Measurements from ENCODE around the gene THADA.

DNA sequence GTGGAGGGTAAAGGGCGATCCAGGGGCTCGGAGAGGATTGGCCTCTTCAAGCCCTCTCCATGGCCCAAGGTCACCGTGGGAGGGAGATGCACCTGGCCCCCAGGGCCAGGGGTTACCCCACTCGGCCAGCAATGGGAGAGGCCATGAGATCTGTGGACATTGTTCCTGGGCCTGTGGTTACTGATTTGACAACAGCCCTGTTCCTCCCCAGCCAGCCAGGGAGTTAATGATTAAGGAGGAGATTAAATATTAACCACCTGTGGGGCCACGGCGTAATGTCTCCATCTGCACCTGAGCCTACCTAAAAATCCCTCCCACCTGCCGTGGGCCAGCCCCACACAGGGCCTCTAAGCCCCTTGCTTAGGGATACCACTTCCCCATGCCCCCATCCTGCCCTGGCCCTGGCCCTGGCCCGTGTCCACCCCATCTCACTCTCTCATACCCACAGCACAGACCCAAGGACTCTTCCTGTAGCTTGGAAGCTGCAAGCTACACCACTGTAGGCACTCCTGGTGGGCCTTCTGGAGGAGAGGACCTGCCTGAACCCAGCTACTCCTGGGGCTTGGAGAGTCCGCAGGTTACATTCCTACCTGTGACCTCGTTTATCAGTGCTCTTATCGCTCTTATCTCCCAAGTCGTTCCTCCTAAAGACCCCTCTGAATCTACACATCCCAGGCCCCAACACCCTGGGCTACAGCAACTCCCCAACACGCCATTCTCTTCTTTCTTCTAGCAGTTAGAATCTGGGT lies 401.5 kb downstream of the THADA start:
- TF ChIP-seq CTCF (IDR thresholded peaks at IDR 0.05) (no peak), USF2 (CRISPR knock-in tag; IDR thresholded peaks at IDR 0.05) (no peak), ESRRA (CRISPR knock-in tag; IDR thresholded peaks at IDR 0.05; ENCODE audit: borderline replicate concordance) (no peak), ZNF423 (CRISPR knock-in tag; IDR thresholded peaks at IDR 0.05) (no peak), NFYB (CRISPR knock-in tag; conservative IDR thresholded peaks at IDR 0.05; ENCODE audit: low read depth) (no peak), NR2C2 (CRISPR knock-in tag; IDR thresholded peaks at IDR 0.05) (no peak), CBFB (CRISPR knock-in tag; IDR thresholded peaks at IDR 0.05; ENCODE audit: low read depth) (no peak), ZNF416 (CRISPR knock-in tag; IDR thresholded peaks at IDR 0.05) (no peak), ZBTB21 (CRISPR knock-in tag; IDR thresholded peaks at IDR 0.05; ENCODE audit: borderline replicate concordance) (no peak)
- TF ChIP-seq, protein P1, sequence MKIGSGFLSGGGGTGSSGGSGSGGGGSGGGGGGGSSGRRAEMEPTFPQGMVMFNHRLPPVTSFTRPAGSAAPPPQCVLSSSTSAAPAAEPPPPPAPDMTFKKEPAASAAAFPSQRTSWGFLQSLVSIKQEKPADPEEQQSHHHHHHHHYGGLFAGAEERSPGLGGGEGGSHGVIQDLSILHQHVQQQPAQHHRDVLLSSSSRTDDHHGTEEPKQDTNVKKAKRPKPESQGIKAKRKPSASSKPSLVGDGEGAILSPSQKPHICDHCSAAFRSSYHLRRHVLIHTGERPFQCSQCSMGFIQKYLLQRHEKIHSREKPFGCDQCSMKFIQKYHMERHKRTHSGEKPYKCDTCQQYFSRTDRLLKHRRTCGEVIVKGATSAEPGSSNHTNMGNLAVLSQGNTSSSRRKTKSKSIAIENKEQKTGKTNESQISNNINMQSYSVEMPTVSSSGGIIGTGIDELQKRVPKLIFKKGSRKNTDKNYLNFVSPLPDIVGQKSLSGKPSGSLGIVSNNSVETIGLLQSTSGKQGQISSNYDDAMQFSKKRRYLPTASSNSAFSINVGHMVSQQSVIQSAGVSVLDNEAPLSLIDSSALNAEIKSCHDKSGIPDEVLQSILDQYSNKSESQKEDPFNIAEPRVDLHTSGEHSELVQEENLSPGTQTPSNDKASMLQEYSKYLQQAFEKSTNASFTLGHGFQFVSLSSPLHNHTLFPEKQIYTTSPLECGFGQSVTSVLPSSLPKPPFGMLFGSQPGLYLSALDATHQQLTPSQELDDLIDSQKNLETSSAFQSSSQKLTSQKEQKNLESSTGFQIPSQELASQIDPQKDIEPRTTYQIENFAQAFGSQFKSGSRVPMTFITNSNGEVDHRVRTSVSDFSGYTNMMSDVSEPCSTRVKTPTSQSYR (CRISPR knock-in tag; IDR thresholded peaks at IDR 0.05), result no peak
